Stimulated activated CD8-positive, alpha-beta memory T cell treated with anti-CD3 and anti-CD28 coated beads, Interleukin-12 subunit alpha, Interleukin-12 subunit beta, amount 100 ng/mL, for 4 hours (primary cell): ENCODE results near the gene SSC5D.
"Not testable (repeated sequence)": the region's sequence is repeated elsewhere in the genome, so short reads cannot be mapped to it uniquely, and the experiment has no call there.

Experiments used
- DNase-seq: peaks from one replicate; pipeline ENCODE4 v3.0.0-alpha.2; 2020; ENCODE audit warnings: low read depth

SSC5D gene

DNA sequence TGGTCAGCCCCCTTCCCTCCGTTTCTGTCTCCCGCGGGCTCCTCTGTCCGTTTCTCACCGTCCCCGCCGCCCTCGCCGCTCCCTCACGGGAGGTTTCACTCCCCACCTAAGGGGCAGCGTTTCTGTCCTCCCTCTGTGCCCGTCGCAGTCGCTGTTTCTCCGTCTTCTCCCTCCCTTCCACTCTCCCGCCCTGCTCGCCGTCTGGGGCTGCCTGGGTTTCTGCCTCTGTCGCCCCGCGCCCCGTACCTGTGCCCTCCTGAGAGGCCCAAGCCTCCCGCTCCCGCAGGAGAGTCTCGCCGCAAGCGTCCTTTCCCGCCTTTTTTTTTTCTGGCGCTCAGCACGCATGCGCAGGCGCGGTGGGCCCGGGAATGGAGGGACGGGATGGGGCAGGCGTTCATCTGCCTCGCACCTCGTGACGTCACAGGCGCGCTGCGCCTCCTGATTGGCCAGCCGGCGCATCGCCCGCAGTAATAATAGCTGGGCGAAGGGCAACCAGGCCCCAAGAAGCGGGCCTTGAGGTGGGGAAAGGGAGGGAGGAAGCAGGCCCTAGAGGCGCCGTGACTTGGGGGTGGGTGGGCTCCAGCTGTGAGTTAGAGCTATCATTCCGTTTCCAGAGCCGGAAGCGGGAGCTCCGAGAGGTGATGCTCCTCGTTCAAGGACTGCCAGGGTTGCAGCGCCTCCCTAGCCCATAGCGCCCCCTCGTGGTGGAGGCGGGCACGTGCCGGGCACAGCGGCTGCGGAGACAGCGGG is 15.4 kb downstream of the SSC5D start:
- peak; percentile 88 for DNase-seq

DNA sequence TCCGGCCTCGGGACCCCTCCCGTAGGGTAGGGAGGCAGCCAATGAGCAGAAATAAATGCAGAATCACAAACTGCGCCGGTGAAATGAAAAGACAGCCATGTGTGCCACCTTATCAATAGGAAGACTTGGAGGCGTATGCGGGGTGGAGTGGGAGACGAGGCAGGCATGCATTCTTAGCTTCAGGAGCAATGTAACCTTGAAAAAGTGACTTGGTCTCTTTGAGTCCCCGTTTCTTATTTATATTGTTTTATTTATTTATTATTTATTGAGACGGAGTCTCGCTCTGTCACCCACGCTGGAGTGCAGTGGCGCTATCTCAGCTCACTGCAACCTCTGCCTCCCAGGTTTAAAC is 16.0 kb downstream of the SSC5D start:
- no peak for DNase-seq

DNA sequence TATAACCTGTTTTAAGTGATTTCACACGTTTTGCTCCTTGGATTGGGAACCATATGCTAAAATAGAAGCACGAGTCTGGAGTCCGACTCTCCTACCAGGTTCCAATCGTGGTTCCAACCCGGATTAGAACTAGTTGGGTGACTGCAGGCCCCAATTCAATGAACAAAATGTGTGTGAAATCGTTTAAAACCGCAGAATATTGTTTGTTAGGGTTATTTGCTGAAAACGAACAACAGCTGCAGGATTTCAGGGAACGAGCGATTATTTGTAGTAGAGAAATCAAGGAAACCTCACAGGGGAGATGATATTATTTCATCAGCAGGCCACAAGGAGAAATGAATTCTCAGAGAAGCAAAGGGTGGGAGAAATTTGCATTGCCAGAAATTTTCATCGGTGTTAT is 16.7 kb downstream of the SSC5D start:
- DNase-seq, result no peak

DNA sequence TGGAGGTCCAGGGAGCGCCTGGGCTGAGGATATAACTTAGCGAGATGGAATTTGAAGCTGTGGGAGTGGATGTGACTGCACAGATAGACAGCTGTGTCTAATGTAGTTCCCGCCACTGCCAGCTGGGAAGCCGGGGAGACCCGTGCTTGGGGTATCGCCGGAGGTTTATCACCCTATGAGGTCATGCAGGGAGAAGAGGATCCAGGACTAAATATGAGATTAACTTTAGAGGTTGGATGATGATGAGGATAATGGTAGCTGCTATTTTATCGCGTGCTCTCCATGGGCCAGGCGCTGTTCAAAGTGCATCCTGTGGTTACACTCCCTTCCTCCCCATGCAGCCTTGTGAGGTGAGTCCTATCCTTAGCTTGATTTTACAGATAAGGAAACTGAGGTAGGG is 19.9 kb downstream of the SSC5D start:
- no peak for DNase-seq

DNA sequence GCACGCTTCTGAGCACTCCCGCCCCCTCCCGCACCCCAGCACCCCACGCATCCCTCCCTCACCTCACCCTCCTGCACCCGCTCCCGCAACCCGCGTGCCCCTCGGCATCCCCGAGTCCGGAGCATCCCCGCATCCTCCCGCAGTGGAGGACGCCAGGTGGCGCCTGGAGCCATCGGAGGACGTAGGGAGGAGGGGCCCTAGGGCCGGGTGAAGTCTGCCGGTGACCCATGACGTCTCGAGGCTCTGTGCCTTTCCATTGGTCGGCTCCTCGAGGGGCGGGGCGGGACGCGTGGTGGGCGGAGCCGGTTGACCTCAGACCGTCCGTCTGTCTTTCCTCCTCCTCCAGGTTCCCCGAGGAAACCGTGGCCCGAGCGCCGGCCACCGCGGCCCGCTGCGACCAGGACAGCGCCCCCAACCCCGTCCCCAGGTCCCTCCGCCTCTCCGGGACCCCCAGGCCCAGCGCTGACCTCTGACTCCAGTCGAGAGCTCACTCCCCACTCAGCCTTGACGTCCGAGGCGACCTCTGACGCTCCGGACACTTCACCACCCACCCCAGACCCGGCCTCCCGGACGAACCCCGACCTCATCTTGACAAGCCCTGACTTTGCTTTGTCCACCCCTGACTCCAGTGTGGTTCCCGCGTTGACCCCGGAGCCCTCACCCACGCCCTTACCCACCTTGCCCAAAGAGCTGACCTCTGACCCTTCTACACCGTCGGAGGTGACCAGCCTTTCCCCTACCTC is 28.8 kb downstream of the SSC5D start:
- peak; percentile 78 for DNase-seq

DNA sequence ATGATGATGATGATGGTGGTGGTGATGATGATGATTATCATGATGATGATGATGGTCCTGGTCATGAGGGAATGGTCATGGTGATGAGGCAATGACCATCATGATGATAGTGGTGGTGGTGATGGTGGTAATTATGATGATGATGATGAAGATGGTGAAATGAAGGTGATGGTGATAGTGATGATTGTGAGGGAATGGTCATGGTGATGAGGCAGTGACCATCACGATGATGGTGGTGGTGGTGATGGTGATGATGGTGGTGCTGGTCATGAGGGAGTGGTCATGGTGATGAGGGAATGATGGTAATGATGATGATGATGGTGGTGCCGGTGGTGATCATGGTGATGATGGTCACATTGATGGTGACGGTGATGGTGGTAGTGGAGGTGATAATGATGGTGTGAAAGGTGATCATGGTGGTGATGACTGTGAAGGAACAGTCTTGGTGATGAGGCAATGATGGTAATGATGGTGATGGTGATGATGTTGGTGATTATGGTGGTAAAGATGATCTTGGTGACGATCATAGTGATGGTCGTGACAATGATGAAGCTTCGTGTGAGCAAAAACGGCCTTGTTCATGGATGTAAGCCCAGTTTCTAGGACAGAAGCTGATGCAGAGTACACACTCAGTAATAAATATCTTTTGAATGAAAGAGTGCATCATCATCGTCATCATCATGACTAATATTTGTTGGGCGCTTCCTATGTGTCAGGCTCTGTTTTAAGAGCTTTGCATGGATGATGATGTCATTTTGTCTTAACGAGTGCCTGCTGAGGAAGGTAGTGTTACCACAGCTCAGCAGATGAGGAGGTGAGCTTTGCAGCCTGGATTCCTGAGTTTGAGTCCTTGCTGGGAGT is 31.4 kb downstream of the SSC5D start:
- no peak for DNase-seq

DNA sequence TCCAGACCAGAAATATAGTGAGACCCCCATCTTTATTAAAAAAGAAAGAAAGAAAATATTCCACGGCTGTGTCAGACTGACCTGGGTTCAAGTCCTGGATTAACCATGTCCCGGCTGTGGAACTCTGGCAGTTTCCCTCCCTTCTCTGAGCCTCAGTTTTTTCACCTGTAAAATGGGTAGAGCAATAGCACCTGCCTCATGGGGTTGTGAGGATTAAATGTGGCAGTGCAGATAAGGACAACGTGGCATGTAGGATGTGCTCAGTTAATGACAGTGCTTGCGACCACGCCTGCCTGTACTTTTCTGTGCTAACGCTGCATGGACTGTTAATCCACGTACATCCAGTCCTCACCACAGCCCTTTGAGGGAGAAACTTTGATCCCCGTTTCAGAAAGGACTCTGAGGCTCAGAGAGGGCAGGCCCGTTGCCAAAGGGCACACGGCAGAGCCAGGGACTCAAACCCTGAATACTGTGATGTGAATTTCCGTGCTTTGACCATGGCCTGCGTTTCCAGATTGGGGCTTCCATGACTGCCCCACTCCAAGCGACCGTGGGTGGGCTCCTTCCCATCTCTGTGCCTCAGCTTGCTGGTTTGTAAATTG is 32.6 kb downstream of the SSC5D start:
- no peak for DNase-seq

DNA sequence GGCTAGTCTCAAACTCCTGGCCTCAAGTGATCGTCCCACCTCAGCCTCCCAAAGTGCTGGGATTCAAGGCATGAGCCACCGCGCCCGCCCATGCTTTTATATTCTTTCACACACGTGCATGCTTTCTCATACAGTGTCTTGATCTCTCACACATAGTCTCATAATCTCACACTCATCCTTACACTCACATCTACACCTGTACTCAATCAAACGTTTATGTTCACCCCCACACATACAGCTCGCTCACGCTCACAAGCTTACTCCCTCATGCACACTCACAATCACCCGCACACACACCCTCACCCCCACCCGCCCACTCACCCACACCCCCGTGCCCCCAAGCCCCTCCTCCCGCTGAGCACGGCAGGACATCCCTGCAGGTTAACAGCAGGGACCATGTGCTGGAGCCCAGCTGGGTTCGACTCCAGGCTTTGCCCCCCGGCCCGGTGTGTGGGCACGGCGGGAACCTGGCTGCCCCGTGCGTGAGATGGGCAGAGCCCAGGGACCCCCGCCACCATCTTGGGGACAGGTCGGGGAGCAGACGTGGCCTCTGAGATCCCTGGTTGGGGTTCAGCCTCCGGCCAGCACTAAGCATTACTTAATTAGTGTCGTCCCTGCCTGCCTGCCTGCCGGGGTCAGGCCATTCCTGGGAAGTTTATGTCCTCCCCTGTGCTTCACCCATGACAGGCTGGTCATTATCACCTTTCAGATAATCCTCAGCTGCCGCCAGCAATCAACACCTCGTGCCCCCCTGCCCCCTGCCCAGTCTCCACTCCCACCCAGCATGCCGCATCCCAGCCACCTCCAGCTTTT is 37.3 kb downstream of the SSC5D start:
- no peak for DNase-seq

DNA sequence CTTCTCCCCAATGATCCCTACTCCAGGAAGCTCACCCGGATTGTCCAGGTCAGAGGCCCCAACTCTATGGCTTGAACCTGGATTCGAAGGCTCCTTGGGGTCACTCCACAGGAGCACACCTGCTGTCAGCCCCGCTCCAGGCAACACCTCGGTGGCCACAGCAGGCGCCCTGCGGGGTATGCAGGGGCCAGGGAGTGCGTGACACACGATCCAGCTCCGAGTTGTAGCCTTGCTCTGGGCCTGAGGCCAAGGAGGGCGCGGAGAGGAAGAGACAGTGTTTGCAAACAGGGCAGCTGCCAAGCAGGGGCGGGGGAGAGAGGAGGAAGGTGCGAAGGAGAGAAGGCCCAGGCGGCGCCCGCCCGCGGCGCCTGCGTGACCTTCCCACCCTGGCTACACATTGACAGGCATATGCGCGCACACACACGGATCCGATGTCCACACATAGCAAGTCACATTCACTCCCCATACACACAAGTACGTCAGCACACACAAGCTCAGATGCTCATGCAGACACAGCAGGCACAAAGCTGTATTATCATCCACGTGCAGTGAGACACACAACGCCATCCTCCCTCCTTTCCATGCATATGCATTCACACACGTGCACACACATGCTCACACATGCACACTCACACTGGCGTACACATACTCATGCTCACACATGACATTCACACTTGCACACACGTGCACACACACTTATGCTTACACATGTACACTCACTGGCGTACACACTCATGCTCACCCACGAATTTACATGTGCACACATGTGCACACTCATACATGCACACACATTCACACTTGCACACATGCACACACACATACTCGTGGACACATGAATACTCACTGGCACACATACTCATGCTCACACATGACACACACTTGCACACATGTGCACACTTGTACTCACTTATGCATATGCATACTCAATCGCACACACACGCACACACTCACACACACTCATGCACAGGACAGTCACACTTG is 38.3 kb downstream of the SSC5D start:
- DNase-seq, result no peak

DNA sequence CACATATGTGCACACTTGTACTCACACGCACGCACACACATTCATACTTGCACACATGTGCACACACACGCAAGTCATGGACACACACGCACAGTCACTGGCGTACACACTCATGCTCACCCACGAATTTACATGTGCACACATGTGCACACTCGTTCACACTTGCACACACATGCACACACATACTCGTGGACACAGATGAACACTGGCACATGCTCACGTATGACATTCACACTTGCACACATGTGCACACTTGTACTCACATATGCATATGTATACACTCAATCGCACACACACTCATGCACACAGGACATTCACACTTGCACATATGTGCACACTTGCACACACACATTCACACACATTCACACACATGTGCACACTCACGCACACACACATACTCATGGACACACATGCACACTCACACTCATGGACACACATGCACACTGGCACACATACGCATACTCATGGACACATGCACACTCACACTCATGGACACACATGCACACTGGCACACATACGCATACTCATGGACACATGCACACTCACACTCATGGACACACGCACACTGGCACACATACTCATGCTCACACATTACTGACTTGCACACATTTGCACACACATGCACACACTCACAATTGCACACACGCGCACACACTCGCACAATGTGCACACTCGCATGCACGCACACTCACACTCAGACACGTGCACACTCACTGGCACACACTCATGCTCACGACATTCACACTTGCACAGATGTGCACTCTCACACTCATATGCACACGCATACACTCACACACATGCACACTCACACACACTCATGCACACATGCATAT is 39.2 kb downstream of the SSC5D start:
- no peak for DNase-seq

DNA sequence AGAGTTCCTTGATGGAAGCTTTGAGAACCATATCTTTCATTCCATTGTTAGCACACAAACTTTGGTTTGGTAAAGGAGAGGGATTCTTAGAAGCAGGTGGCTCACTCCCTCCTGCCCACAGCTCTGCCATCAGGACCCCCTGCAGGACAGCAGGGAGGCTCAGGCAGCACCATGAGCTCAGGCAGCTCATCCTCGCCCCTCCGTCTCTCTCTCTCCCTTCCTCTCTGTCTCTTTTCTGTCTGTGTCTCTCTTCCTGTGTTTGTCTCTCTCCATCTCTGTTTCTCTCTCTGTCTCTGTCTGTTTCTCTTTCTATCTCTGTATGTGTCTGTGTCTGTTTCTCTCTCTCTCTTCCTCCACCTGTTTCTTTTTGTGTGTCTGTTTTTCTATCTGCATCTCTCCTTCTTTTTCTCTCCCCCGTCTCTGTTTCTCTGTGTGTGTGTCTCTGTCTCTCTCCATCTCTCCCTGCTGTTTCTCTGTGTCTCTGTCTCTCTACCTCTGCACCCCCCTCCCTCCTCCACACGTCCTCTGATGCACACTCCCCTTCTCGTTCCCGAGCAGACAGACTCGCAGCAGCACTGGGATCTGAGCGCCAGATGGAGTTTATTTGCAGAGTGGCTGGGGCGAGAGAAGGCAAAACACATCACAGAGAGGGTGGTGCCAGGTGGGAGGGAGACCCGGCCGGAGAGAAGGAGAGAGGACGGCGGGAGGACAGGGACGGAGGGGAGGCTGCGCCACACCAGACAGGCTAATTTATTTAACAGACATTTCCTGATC is 40.0 kb downstream of the SSC5D start:
- DNase-seq, result no peak

DNA sequence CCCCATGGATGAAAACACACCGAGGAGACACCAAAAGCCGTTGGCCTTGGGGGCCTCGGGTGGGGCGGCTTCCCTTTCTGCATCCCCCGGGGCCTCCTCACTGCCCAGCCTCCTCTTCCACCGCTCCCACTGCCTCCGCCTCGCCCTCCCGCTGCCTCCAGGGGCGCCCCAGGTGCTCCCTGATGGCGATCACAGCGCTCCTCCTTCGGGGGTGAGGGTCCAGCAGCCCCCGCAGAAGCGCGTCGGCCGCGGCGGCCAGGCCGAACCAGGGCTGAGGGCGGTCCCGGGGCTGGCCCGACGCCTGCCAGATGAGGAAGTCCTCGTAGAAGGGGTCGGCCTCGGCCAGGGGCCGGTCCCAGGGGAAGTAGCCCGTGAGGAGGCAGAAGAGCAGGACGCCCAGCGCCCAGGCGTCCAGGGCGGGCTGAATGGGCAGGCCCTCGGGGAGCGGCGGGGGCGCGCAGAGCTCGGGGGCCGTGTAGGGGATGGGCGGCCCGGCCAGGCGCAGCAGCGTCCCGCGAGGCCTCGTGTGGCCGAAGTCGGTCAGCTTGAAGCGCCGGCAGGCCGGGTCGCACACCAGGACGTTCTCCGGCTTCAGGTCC is 41.5 kb downstream of the SSC5D start:
- DNase-seq, result no peak

DNA sequence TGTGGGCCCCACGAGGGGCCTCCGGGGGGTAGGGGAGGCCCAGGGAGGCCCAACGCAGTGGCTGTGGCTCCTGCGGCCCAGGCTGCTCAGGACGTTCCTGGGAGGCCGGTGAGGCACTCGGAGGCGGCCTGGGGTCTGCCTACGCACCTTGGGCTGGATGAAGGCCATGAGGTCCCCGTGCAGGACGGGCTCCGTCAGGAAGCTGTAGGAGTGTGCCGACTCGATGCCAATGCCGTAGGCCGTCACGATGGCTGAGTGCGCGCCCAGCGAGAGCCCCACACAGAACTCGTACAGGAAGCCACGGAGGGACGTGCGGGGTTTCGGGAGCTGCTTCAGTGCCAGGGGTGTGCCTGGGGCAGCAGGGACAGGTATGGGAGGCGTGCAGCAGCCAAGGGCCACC is 42.8 kb downstream of the SSC5D start:
- no peak for DNase-seq

DNA sequence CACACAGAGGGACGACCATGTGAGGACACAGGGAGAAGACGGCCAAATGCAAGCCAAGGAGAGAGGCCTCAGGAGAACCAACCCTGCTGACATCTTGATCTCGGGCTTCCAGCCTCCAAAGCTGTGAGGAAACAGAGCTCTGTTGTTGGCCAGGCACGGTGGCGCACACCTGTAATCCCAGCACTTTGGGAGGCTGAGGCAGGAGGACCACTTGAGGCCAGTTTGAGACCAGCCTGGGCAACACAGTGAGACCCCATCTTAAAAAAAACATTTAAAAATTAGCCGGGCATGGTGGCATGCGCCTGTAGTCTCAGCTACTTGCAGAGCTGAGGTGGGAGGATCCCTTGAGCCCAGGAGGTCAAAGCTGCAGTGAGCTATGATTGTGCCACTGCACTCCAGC is 46.0 kb downstream of the SSC5D start:
- DNase-seq, result not testable (repeated sequence)

DNA sequence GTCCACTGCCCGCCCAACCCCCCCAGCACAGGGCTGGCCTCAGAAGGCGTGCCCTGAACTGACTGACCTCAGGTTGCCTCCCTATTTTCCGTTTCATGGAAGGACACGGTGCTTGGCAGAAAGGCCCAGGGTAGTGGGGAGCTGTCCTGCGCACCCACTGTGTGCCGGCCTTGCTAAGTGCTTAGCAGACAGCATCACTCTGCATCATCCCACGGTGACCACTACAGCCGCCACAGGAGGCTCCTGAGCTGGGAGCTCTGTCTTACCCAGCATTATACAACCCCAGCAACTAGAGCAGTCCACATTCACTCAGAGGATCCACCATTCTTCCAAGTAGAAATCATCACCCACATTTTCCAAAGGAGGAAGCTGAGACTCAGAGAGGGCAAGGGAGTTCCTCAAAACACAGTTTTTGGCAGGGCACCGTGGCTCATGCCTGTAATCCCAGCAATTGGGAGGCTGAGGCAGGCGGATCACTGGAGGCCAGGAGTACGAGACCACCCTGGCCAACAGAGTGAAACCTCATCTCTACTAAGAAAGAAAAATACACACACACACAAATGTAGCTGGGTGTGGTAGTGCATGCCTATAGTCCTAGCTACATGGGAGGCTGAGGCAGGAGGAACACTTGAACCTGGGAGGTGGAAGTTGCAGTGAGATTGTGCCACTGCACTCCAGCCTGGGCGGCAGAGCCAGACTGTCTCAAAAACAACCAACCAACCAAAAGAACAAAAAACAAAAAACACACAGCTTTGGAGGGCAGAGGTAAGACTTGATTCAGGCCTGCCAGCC is 47.1 kb downstream of the SSC5D start:
- no peak for DNase-seq

DNA sequence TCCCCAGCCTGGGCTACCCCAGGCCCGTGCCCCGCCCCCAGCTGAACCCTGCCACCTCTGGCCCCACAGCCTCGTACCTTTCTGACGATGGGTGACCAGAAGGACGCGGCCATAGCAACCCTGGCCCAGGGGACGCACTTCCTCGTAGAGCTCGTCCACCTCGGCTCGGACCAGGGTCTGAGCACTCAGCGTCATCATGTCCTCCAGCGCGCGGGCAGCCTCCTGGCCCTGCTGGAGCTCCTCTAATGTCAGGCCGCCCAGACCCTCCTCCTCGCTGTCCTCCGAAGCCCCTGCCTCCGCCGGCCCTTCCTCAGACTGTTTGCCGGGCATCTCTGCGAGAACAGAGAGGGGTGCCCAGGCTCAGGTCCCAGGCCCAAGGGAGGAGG is 47.7 kb downstream of the SSC5D start:
- no peak for DNase-seq

DNA sequence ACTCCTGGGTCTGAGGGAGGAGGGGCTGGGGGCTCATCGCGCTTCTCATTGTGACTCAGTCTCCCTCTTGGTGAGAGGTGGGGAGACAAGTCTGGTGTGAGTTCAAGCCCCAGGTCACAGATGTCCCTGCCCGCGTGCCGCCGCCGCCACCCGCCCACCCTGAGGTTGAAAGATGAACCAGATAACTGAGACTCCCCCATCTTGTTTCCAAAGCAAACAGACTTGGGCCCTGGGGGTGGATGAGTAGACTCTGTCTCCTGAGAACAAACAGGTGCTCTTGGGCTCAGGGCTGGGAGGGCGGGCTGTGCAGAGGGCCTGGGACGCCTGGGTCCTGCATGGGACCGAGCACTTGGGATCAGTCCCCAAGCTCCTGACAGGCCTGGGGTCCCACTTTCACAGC is 48.1 kb downstream of the SSC5D start:
- no peak for DNase-seq
